CD14-positive monocyte (primary cell): ENCODE measurements around the gene GPR15LG. TPM values are rescaled to one million over a fixed set of nuclear protein-coding genes. Genes with fewer than 3 reads are reported as not detected.

Source experiments
- DNase-seq, 3 donors: peaks; one replicate each; pipeline ENCODE4 v3.0.0-alpha.2; 2011 to 2022
- H2AFZ ChIP-seq: 2 replicates; pipeline ENCODE4 v1.6.0; 2012; ENCODE audit warnings: mild to moderate bottlenecking, low read depth, low read length, inconsistent platforms; ENCODE audit not compliant: insufficient read depth, poor library complexity, severe bottlenecking
- H3K27ac ChIP-seq, 2 donors: 1 replicate in 1 of 2; 2 replicates in 1 of 2; pipeline ENCODE4 v1.5.1; 2012 to 2013; ENCODE audit warnings: low read length in 2 of 2, control low read depth in 1 of 2, inconsistent platforms in 1 of 2, low read depth in 1 of 2, mild to moderate bottlenecking in 1 of 2
- H3K27me3 ChIP-seq, 2 donors: one replicate each; pipeline versions ENCODE4 v1.6.0 to v1.6.1; 2011 to 2013; ENCODE audit warnings: low read length in 2 of 2; ENCODE audit not compliant: control insufficient read depth in 2 of 2, insufficient read depth in 2 of 2
- H3K36me3 ChIP-seq, 2 donors: replicated peaks in 1 of 2; 1 replicate in 1 of 2; 2 replicates in 1 of 2; pipeline versions ENCODE4 v1.5.1 to v1.6.1; 2012 to 2013; ENCODE audit warnings: low read length in 2 of 2, control low read depth in 1 of 2, inconsistent platforms in 1 of 2, mild to moderate bottlenecking in 1 of 2; ENCODE audit not compliant: insufficient read depth in 2 of 2, control insufficient read depth in 1 of 2
- H3K4me1 ChIP-seq, 2 donors: 1 replicate in 1 of 2; 2 replicates in 1 of 2; pipeline versions ENCODE4 v1.5.1 to v1.6.1; 2012 to 2013; ENCODE audit warnings: low read length in 2 of 2, control low read depth in 1 of 2, inconsistent platforms in 1 of 2, mild to moderate bottlenecking in 1 of 2, moderate library complexity in 1 of 2; ENCODE audit not compliant: insufficient read depth in 2 of 2, control insufficient read depth in 1 of 2
- H3K4me2 ChIP-seq: replicated peaks from 2 replicates; pipeline ENCODE3; 2012; ENCODE audit warnings: low read length, moderate library complexity, mild to moderate bottlenecking; ENCODE audit not compliant: poor library complexity, severe bottlenecking; ENCODE audit errors: extremely low read depth
- H3K4me3 ChIP-seq, 3 experiments: fragments of 200-600 bp in 1 of 3; sonication (generic) in 1 of 3; replicated peaks in 1 of 3; 1 replicate in 2 of 3; 2 replicates in 1 of 3; pipeline ENCODE4 v1.5.1; 2011 to 2013; ENCODE audit warnings: low read length in 3 of 3, mild to moderate bottlenecking in 3 of 3, control low read depth in 2 of 3, low read depth in 2 of 3, inconsistent platforms in 1 of 3, moderate library complexity in 1 of 3
- H3K79me2 ChIP-seq: 2 replicates; pipeline ENCODE4 v1.6.0; 2012; ENCODE audit warnings: mild to moderate bottlenecking, control low read depth, inconsistent platforms, low read length, moderate library complexity; ENCODE audit not compliant: insufficient read depth
- H3K9ac ChIP-seq: 2 replicates; pipeline ENCODE4 v1.6.0; 2017; ENCODE audit warnings: low read length, mild to moderate bottlenecking; ENCODE audit not compliant: insufficient read depth, poor library complexity, severe bottlenecking
- H3K9me3 ChIP-seq, 2 donors: replicated peaks in 1 of 2; 1 replicate in 1 of 2; 2 replicates in 1 of 2; pipeline versions ENCODE4 v1.5.1 to v1.6.1; 2012 to 2013; ENCODE audit warnings: low read length in 2 of 2, control low read depth in 1 of 2; ENCODE audit not compliant: control insufficient read depth in 1 of 2, insufficient read depth in 1 of 2
- H4K20me1 ChIP-seq: 2 replicates; pipeline ENCODE4 v1.6.0; 2012; ENCODE audit warnings: mild to moderate bottlenecking, low read length, control low read depth, moderate library complexity; ENCODE audit not compliant: insufficient read depth
- H3K27ac Mint-ChIP-seq, 7 donors: one replicate each; pipeline ENCODE4 v1.8.0; 2020; ENCODE audit warnings: mild to moderate bottlenecking in 7 of 7, mixed read lengths in 7 of 7, moderate library complexity in 6 of 7, inconsistent platforms in 2 of 7
- H3K27me3 Mint-ChIP-seq, 3 donors: one replicate each; pipeline ENCODE4 v1.8.0; 2021 to 2022; ENCODE audit warnings: low read depth in 3 of 3, mild to moderate bottlenecking in 3 of 3, mixed read lengths in 3 of 3, moderate library complexity in 3 of 3, inconsistent platforms in 1 of 3
- H3K36me3 Mint-ChIP-seq, 2 donors: one replicate each; pipeline ENCODE4 v1.8.0; 2020; ENCODE audit warnings: mixed read lengths in 2 of 2, inconsistent platforms in 1 of 2, mild to moderate bottlenecking in 1 of 2
- H3K4me1 Mint-ChIP-seq: one replicate; pipeline ENCODE4 v1.8.0; 2020; ENCODE audit warnings: mild to moderate bottlenecking, mixed read lengths
- H3K4me3 Mint-ChIP-seq, 2 donors: one replicate each; pipeline ENCODE4 v1.8.0; 2020; ENCODE audit warnings: mild to moderate bottlenecking in 2 of 2, mixed read lengths in 2 of 2, moderate library complexity in 1 of 2
- H3K9me3 Mint-ChIP-seq, 7 donors: one replicate each; pipeline ENCODE4 v1.8.0; 2020 to 2022; ENCODE audit warnings: mixed read lengths in 7 of 7, mild to moderate bottlenecking in 6 of 7, moderate library complexity in 6 of 7, inconsistent platforms in 2 of 7
- WGBS: methylation state at CpG from one replicate; pipeline ENCODE4 v1.1.5; 2013; ENCODE audit warnings: missing lambda C conversion rate; ENCODE audit not compliant: insufficient coverage; 5-methylcytosine and 5-hydroxymethylcytosine counted together
- intact Hi-C, 2 donors: fragments of 100-400 bp; cut with micrococcal nuclease; formaldehyde crosslinking; loops; one replicate each; pipeline versions ENCODE4 v1.15.0 to v1.15.1; 2023
- polyA plus RNA-seq, 3 donors: library from polyadenylated mRNA; depleted of rRNA in 1 of 3; unstranded in 2 of 3; stranded (reverse) in 1 of 3; fragments of 300-500 nt in 2 of 3; fragments of >200 nt in 1 of 3; fragmentation: Illumina TruSeq in 2 of 3; gene quantifications; 1 replicate in 2 of 3; 2 replicates in 1 of 3; pipeline ENCODE4 v1.2.3, GENCODE V29; 2012 to 2021
- TF ChIP-seq, protein P1 (sequence below): fragments of 200-600 bp; IDR thresholded peaks from one replicate; pipeline ENCODE4 v1.8.0; 2022; ENCODE audit warnings: antibody characterized with exemption, mild to moderate bottlenecking

Gene GPR15LG
- polyA plus RNA-seq, 3 donors, result not detected

DNA sequence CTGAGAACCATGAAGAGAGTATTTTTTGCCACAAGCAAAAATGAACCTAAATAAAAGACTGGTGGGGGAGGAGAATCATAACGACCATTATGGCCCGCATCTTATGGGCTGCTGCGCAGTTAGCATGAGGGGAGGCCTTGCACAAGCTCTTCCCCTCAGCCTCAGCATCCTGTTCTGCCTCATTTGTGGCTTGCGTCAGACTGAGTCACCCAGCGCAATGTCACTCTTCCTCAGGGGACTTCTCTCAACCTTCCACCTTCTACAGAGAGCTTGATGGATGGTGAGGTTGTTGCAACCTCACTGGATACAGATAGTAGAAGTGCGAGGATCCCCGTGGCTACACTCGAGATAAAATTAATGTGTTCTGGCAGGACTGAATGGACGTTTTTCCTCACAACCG, 16.8 kb upstream of the GPR15LG start:
- Histone ChIP-seq H4K20me1 (no peaks in the 10 kb centered on the region), H3K9ac (no peak overlapping the region), H3K36me3 (peaks cover 33 to 42% of the 10 kb centered on the region in 2 donors), H3K4me1 (peaks cover 7 to 18% of the 10 kb centered on the region in 2 donors), H3K9me3 (no peaks in the 10 kb centered on the region), H3K27me3 (peaks cover 7% of the 10 kb centered on the region in 2 donors), H2AFZ (no peak overlapping the region), H3K4me3 (no peak overlapping the region), H3K79me2 (no peaks in the 10 kb centered on the region), H3K4me2 (peak overlapping the region; percentile 10), H3K27ac (no peak overlapping the region)
- DNase-seq, result peak; percentile 87 to 96 (median 90)
- H3K4me1 Mint-ChIP-seq, result peaks cover 25% of the 10 kb centered on the region
- TF ChIP-seq, protein P1, sequence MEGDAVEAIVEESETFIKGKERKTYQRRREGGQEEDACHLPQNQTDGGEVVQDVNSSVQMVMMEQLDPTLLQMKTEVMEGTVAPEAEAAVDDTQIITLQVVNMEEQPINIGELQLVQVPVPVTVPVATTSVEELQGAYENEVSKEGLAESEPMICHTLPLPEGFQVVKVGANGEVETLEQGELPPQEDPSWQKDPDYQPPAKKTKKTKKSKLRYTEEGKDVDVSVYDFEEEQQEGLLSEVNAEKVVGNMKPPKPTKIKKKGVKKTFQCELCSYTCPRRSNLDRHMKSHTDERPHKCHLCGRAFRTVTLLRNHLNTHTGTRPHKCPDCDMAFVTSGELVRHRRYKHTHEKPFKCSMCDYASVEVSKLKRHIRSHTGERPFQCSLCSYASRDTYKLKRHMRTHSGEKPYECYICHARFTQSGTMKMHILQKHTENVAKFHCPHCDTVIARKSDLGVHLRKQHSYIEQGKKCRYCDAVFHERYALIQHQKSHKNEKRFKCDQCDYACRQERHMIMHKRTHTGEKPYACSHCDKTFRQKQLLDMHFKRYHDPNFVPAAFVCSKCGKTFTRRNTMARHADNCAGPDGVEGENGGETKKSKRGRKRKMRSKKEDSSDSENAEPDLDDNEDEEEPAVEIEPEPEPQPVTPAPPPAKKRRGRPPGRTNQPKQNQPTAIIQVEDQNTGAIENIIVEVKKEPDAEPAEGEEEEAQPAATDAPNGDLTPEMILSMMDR, result no peak
- H3K9me3 Mint-ChIP-seq, result peaks cover 0 to 1% (median 0%) of the 10 kb centered on the region in 7 donors
- WGBS, result 0% methylated on average over 2 of the region's 10 CpGs
- intact Hi-C loops, result no loop called here
- H3K4me3 Mint-ChIP-seq, result peak overlapping the region in 1 of 2 donors; percentile 6
- H3K36me3 Mint-ChIP-seq, result peaks cover 38 to 43% of the 10 kb centered on the region in 2 donors
- peak overlapping the region; percentile 64 to 86 (median 81) for H3K27ac Mint-ChIP-seq
- peaks cover 7 to 16% (median 11%) of the 10 kb centered on the region in 3 donors for H3K27me3 Mint-ChIP-seq

DNA sequence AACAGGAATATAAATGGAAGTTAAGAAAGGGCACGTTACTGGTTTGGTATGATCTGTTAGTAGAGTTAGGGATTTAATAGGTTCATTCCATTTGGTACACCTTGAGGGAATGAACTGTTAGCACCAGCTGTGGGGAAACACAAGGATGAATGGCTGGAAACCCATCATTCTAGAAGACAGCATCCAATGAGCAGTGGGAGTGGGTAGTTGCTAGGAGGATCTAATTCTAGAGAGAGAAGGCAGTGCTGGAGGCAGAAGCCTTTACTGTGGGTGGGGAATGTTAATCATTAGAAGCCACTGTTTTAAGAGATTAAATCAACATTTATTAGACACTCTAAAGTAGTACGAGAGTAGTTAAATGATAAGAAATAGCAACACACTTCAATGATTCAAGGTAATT, 15.5 kb upstream of the GPR15LG start:
- Histone ChIP-seq H3K27me3 (peaks cover 7% of the 10 kb centered on the region in 2 donors), H3K27ac (no peak overlapping the region), H4K20me1 (no peaks in the 10 kb centered on the region), H2AFZ (no peak overlapping the region), H3K9ac (no peak overlapping the region), H3K79me2 (no peaks in the 10 kb centered on the region), H3K4me1 (peaks cover 7 to 18% of the 10 kb centered on the region in 2 donors), H3K4me2 (no peak overlapping the region), H3K9me3 (no peaks in the 10 kb centered on the region), H3K4me3 (no peak overlapping the region), H3K36me3 (peaks cover 20 to 29% of the 10 kb centered on the region in 2 donors)
- Mint-ChIP-seq H3K4me1 (peaks cover 25% of the 10 kb centered on the region), H3K27ac (peak overlapping the region in 3 of 7 donors; percentile 27 to 70 (median 61)), H3K4me3 (no peak overlapping the region), H3K9me3 (peaks cover 0 to 1% (median 0%) of the 10 kb centered on the region in 7 donors), H3K27me3 (peaks cover 7 to 16% (median 12%) of the 10 kb centered on the region in 3 donors), H3K36me3 (peaks cover 27 to 30% of the 10 kb centered on the region in 2 donors)
- WGBS, result 90% methylated on average over 1 of the region's 2 CpGs
- intact Hi-C loops, result no loop called here
- TF ChIP-seq, protein P1, result no peak
- DNase-seq, result no peak
